ENCODE measurements around the gene GH2.
"Not testable (repeated sequence)": the region's sequence is repeated elsewhere in the genome, so short reads cannot be mapped to it uniquely, and the experiment has no call there.

- TF ChIP-seq CTCF (IDR thresholded peaks at IDR 0.05 in 4 of 5, conservative IDR thresholded peaks at IDR 0.05 in 1 of 5); POLR2A (IDR thresholded peaks at IDR 0.05): not testable (repeated sequence)
These were observed 39.0 kb upstream of the GH2 start for GRCh38 chr17:63920779-63921178.
